DMS153 (cell line): ENCODE measurements around the gene NELFB.
A peak's percentile ranks its signal among the peaks of the same experiment; 100 is the strongest.

Experiments
- DNase-seq: peaks from one replicate; lab custom pipeline; 2025; lab: John Stamatoyannopoulos, UW

NELFB gene

DNA sequence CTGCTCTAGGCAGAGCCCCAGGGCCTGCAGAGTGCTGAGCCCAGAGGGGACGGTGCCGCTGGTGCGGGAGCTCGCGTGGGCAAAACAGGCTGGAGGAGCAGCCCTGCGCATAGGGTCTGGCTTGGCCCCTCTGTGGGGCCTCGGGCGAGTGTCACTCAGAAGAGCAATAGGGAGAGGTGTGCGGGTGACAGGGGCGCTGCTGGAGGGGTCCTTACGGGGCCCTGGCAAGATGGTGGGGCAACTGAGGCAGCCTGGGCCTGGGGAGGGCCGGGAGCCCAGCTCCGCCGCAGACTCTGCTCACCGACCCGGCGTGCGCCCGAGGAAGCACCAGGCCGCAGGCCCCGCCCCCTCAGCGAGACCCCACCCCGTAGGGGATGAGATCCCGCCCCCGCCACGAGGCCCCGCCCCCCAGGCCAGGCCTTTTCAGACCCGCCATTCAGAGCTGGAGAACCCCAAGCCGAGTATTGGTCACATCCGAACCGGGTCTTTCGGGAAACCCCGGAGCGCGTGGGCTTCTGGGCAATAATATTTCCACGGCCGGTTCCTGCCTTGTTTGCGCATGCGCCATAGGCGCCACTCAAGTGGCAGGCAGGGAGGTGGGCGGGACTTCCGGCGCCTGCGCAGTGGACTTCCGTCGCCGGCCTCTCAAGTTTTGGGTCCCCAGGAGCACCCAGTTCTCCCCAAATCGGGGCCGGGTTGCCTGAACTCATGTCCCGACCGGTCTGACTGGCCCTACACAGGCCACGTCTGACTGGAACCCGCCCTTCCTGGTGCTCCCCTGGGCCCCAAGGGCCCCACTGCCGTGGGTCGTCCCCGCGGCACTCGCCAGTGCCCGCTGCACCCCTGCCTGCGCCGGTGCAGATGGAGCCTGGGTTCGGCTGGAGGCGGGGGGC, 31.8 kb upstream of the NELFB start:
- peak; percentile 95 for DNase-seq

DNA sequence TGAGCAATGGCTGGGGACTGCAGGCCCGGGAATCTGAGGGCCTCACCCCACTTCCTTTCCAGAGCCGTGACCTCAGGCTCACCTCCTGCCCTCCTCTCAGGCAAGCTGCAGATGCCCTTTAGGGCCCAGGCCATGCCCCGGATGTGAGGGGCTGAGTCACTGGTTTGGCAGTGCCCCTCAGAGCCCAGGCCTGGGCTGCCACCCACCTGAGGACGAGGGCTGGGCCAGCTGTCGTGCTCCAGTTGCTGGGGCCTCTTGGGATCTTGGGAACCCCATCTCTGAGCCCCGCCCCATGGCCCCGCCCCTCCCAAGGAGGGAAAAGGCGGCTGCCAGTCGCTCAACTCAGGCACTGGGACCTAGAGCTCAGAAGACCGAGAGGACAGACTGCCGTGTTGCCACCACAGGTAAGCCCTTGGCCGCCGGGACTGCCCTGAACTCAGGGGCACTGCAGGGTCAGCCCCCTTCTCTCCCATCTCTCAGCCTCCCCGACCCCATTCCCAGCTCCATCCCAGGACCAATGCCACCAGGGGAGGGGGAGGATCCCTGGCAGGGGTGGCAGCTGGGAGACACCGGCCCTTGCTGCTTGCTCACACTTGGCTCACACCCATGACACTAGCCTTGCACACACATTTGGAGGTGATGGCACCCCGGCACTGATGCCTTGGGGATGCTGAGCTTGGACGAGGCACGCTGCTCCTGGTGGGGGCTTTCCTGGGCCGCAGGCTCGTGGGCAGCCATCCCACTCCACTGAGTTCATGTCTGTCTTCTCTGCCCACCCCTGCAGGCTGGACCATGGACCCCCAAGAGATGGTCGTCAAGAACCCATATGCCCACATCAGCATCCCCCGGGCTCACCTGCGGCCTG, 30.1 kb upstream of the NELFB start, which contains the start of gene CYSRT1:
TSS of gene CYSRT1 (plus strand) at position 345 of the 865 bp plus-strand sequence. CDS start at position 793, 448 bp downstream.
- no peak for DNase-seq

DNA sequence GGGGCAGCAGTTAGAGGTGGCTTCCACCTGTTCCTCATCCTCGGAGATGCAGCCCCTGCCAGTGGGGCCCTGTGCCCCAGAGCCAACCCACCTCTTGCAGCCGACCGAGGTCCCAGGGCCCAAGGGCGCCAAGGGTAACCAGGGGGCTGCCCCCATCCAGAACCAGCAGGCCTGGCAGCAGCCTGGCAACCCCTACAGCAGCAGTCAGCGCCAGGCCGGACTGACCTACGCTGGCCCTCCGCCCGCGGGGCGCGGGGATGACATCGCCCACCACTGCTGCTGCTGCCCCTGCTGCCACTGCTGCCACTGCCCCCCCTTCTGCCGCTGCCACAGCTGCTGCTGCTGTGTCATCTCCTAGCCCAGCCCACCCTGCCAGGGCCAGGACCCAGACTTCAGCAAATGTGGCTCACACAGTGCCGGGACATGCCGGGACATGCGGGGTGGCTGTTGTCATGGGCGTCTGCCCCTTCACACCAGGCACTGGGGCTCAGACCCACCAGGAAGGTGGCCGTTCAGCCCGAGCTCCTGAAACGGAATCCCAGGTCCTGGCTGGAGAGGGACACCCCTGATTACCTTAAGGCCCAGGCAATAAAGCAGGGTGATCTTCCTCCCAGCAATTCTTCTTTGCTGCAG, 29.3 kb upstream of the NELFB start:
- DNase-seq = no peak

DNA sequence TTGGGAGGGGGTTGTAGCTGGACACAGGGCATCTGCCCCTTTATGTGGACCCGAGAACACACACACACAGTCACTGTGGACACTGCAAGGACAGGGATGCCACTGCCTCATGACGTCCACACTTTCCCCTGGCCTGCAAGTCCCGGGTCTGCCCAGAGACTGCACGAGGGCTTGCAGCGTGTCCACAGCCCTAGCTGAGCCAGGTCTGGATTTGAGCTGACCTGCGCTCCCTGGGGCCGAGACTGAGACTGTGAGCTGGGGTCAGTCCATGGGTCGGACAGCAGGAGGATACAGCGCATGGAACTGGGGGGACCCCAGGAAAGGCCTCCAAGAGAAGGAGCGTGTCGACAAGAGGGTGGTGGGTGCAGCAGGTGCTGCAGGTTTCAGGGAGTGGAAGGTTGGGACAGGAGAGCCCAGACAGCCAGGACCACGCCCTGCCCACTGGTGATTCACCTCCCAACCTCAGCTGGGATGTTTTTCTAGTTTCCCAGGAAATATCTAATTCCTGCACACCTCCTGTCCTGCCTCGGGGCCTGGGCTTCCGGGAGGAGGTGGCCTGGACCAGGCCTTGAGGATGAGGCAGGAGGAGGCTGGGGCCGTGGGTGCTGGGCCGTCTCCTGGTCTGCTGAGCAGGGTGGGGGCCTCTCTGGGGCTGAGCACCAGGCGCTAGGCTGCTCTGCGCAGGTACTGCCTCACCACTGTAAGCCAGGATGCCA, 28.6 kb upstream of the NELFB start:
- DNase-seq = no peak

DNA sequence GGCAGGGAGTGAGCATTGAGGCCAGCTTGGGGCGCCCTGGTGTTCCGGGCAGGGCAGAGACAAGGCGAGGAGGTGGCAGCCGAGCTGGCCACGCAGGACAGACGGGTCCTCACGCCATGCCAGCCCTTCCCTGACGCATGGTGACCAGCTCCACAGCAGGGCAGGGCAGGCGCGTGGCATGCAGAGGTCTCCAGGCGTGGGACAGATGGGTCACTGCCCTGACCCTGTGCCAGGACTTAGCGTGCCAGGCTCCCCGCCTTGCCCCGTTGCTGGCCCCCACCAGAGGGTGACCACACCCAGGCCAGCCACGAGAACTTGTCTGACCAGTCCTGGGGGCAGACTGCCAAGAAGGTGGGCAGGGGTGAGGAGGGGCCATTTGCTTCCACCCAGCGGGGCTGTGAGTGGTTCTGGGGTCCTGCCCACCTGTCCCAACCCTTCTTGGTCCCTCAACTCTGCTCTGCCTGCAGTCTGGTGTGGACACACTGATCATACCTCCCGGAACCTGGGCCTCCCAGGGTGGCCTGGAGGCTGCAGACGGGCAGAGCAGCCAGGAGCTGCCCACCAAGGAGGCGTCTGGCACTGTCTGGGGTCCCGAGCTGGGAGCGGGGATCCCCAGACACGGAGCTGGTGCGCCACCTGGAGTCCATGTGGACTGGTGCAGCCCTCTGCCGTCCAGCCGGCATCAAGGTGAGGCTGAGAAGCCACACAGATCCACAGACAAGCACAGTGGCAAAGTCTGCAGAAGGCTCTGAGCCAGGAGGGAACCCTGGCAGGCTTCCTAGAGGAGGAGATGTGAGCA, 27.9 kb upstream of the NELFB start, which contains the start of gene RNF224:
TSS of gene RNF224 (plus strand) at position 449 of the 799 bp plus-strand sequence. CDS start 834 bp downstream, outside the sequence.
- peak; percentile 63 for DNase-seq

DNA sequence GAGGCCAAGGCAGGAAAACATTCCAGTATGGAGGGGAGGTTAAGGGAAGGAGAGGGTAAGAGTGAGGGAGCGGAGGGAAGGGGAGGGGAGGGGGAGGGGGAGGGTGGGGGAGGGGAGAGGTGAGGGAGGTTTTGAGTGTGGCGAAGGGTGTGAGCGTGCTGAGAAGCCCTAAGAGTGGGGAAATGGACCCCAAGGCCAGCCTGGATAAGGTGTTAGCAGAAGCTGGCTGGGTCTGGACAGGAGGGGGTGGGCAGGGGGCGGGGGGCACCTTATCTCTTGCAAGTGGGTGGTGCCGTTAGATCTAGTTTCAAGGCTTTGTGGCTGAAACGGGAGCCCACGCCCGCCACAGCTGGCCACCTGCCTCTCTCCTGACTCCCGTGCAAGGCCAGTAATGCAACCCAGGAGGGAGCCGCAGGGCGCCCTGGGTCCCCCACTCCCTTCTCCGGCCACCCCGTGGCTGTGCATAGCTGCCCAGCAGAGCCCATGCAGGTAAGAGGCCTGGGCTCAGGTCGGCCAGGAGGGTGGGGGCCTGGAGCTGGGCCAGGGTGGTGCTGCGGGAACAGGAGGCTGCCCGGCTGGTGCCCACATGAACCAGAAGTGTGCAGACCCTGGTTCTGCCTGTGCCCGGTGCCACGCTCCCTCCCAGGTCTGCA, 27.1 kb upstream of the NELFB start:
- no peak for DNase-seq

DNA sequence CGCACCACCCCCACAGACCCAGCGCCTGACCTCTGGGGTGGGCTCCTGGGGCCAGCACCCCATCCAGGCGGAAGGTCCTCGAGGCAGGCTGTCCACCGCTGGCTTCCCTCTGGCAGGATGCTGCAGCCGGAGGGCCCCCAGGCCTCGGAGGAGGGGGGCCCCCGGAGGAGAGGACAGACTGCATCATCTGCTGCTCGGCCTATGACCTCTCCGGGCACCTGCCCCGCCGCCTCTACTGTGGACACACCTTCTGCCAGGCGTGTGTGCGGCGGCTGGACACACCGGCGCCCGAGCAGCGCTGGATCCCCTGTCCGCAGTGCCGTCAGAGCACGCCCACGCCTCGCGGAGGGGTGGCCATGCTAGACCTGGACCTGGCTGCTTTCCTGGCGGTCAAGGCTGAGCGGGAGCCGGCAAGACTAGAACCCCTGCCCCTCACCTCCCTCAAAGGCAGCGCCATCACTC, 26.6 kb upstream of the NELFB start:
- no peak for DNase-seq

DNA sequence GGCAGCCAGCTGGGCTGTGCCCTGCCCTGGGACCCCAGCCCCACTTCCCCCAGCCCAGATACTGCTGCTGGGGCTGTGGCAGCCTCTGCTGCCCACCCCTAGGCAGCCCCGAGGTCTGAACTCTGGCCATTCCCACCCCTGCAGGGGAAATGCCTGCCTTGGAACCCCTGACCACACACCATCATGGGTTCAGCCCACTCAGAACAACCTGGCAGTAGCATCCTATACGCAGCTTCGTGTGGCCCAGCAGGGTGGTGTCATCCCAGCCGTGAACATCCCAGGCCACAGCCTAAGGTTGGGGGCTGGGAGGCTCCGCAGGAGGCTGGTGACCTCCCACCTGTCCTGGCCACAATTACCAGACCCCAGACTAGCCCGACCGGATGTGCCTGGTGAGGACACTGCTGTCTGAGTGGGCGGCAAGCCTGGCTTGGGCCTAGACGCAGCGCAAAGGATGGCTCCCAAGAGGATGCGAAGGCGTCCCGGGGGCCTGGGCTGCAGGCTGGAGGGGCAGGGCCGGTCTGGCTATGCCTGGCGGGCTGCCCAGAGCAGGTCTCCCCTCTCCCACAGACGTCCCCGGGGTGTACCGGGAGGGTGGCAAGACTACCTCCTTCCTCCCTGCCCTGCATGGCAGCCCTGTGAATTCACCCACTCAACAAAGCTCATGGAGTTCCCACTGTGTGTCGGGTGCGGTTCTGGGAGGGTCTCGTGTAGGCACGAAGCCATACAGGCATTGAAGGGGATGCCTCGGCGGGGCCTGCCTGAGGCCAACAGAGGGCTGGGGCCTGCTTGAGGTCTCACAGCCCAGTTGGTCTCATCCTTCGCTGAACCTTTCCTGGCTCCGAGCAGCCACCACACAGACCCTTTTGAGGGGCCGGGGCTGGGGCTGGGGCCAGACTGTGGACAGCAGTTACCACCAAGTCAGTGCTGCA, 25.9 kb upstream of the NELFB start:
- no peak for DNase-seq

DNA sequence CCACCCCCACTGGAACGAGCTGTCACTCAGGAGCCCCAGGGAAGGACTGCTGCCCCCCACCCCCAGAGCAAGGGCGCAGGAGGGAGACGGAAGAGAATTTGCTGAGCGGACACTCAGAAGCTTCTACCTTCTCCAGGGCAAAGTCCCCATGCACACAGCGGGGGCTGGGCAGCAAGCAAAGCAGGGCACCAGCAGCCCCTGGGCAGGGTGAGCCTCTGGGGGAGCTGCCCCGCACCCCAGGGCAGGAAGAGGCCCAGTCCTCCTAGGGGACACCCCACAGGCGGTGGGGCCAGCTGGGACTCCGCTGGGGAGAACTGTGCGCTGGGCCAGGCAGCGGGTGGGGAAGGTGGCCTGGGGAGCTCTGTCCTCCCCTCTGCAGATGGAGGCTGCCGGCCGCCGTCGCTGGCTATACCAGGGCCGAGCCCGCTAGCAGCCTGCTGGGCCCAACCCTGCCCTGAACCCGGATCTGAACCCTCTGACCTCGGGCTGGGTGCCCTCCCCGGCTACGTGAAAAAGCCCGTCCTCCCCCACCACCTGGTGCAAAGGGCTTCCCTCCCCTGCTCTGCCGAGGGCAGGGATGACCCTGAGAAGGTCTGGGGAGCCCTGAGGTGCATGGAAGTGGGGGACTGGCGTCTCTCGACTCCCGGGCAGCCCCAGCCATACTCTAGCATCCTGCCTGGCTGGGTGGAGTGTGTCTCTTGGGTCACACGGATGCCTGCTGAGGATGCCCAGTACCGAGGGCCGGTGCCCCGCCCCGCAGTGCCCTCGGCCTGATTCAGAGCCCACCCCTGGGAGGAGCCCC, 25.0 kb upstream of the NELFB start:
- no peak for DNase-seq

DNA sequence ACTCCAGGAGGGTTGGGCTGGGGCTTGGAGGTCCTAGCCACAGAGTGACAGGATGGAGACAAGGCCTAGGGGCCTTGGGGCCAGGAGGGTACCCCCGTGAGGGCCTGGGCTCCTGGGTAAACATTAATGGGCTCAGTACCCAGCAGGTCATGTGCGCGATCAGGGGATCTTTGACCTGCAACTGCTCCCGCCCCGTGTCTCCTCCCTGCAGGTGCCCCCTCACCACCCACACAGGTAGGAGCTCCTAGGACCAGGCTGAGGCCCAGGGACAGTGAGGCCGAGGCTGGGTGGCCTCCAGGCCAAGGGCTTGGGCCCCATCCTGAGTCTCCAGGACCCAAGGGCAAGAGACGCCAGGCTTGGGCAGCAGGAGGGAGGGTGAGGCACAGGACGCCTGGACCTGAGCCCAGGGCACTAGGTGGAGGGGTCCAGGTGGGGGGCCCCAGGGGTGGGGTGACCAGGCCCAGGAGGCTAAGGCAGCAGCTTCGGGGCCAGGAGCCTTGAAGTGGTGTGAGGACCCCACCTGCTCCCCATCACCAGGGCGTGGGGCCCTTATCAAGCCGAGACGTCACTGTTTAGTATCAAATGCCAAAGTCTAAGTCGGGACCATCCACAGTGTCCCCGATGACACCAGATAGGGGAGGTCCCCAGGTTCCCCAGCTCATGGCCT, 24.3 kb upstream of the NELFB start, which contains the start of gene SLC34A3:
TSS of gene SLC34A3 (plus strand) at position 197 of the 667 bp plus-strand sequence. CDS start 802 bp downstream, outside the sequence.
- DNase-seq = no peak

DNA sequence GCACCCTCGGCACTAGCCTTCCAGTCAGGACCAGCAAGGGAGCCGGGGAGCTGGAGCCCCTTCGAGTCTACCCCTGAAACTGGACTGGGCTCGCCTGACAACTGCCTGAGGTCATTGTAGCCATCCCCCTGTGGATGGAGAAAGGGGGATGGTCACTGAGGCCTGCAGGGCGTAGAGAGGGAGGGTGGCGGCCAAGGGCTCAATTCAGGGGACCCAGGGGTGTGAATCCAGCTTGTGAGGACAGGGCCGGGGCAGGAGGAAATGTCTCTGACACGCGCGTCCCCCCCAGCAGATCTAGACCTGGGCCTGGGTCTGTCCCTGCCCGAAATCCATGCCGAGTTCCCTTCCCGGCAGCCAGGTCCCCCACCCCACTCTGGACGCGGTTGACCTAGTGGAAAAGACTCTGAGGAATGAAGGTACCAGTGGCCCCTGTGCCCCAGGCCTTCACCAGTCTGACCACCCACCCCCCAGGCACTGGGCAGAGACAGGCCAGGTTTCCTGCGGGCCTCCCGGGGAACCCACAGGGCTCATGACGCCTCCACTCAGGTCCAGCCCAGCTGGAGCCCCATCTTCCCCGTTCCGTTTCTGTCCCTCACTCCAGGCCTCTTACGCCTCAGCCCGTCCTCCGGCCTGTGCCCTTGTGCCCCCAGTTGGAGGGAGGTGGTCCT, 23.6 kb upstream of the NELFB start:
- no peak for DNase-seq

DNA sequence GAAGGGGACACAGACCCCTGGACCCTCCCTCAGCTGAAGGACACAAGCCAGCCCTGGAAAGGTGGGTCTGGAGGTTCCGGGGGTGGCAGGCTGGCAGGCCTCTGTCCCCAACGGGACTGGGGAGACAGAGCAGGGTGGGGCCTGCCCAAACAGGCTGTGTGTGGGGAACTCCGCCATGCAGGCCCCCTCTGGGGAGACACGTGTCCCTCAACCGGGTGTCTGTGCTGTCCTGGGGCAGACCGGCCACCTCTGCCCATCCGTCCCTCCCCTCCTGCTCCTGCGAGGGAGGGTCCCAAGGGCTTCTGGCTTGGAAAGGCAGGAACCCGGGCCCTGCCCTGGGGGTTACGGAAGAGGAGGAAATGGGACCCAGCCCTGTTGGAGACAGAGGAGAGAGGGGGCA, 23.0 kb upstream of the NELFB start:
- DNase-seq = no peak

DNA sequence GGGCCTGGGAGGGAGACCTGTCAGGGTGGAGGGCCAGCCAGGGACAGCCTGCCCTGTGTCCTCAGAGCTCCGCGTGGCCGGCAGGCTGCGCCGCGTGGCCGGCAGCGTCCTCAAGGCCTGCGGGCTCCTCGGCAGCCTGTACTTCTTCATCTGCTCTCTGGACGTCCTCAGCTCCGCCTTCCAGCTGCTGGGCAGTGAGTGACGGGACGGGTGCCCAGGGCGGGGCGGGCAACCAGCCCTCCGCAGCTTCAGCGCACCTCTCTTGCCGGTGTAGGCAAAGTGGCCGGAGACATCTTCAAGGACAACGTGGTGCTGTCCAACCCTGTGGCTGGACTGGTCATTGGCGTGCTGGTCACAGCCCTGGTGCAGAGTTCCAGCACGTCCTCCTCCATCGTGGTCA, 22.6 kb upstream of the NELFB start:
- DNase-seq = no peak

DNA sequence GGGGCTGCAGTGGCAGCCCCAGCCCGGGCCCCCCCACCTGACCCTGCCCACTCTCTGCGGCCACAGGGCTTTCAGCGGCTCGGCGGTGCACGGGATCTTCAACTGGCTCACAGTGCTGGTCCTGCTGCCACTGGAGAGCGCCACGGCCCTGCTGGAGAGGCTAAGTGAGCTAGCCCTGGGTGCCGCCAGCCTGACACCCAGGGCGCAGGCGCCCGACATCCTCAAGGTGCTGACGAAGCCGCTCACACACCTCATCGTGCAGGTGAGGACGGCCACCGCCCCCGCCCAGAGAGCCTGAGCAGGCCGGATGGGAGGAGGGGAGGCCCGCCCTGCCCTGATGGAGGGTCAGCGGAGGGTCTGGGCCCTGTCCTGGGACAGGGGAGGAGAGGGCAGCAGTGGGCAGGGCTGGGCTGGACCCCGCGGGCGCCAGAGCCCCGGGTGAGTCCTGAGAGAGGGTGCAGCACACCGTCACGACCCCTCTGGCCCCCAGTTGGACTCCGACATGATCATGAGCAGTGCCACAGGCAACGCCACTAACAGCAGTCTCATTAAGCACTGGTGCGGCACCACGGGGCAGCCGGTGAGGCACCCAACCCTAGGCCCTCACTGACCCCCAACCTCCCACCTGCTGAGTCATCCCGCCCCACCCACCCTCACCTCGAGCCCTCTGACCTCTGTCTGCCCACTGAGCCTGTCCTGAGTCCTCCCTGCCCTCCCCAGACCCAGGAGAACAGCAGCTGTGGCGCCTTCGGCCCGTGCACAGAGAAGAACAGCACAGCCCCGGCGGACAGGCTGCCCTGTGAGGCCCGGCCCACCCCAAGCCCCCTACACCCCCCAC, 21.8 kb upstream of the NELFB start:
- peak; percentile 74 for DNase-seq

DNA sequence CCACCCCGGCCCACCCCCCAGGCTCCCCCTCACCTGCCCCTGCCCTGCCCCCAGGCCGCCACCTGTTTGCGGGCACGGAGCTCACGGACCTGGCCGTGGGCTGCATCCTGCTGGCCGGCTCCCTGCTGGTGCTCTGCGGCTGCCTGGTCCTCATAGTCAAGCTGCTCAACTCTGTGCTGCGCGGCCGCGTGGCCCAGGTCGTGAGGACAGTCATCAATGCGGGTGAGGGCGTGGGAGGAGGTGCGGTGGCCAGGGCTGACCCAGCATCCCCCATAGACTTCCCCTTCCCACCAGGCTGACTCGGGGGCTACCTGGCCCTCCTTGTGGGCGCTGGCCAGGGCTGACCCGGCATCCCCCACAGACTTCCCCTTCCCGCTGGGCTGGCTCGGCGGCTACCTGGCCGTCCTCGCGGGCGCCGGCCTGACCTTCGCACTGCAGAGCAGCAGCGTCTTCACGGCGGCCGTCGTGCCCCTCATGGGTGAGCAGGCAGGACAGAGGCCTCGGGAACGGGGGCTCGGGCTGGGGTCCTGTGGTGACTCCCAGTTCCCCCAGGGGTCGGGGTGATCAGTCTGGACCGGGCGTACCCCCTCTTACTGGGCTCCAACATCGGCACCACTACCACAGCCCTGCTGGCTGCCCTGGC, 21.0 kb upstream of the NELFB start:
- DNase-seq = no peak
